Measurements from ENCODE around the gene GALNT2.

DNA sequence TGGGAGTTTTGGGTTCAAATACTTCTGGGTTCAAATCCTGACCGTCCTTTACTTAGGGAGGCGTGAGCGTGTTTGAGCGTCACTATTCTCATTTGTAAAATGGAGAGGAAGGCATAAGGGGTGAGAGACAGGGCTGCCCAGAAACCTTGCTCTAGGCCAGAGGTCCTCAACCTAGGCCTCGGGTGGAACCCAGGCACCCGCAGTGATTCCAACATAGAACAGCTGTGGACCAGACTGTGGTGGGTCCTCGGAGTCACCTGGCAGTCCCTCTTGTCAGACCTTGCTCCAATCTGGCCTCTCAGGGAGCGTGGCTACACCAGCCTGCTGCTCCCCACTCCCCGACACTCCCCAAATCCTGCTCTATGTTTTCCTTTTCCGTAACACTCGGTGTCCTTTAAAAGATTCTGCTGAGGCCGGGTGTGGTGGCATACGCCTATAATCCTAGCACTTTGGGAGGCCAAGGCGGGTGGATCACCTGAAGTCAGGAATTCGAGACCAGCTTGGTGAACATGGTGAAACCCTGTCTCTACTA lies 242.7 kb downstream of the GALNT2 start:
- no peak for TF ChIP-seq POLR2AphosphoS5 (IDR thresholded peaks at IDR 0.05; ENCODE audit: low read depth, low read length)
- TF ChIP-seq, protein P1, sequence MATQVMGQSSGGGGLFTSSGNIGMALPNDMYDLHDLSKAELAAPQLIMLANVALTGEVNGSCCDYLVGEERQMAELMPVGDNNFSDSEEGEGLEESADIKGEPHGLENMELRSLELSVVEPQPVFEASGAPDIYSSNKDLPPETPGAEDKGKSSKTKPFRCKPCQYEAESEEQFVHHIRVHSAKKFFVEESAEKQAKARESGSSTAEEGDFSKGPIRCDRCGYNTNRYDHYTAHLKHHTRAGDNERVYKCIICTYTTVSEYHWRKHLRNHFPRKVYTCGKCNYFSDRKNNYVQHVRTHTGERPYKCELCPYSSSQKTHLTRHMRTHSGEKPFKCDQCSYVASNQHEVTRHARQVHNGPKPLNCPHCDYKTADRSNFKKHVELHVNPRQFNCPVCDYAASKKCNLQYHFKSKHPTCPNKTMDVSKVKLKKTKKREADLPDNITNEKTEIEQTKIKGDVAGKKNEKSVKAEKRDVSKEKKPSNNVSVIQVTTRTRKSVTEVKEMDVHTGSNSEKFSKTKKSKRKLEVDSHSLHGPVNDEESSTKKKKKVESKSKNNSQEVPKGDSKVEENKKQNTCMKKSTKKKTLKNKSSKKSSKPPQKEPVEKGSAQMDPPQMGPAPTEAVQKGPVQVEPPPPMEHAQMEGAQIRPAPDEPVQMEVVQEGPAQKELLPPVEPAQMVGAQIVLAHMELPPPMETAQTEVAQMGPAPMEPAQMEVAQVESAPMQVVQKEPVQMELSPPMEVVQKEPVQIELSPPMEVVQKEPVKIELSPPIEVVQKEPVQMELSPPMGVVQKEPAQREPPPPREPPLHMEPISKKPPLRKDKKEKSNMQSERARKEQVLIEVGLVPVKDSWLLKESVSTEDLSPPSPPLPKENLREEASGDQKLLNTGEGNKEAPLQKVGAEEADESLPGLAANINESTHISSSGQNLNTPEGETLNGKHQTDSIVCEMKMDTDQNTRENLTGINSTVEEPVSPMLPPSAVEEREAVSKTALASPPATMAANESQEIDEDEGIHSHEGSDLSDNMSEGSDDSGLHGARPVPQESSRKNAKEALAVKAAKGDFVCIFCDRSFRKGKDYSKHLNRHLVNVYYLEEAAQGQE (IDR thresholded peaks at IDR 0.05; ENCODE audit: insufficient read depth in 1 of 2, low read depth in 2 of 2, low read length in 2 of 2) = no peak
- TF ChIP-seq SIN3A (IDR thresholded peaks at IDR 0.05; ENCODE audit: borderline replicate concordance, insufficient read depth, low read length) = no peak
- no peak for TF ChIP-seq TAF1 (IDR thresholded peaks at IDR 0.05; ENCODE audit: borderline replicate concordance, insufficient read depth, low read length)
